Kidney epithelial cell (primary cell): ENCODE data around the gene MVB12B. TPM values are rescaled to one million over a fixed set of nuclear protein-coding genes. Genes with fewer than 3 reads are reported as not detected.

Experiments
- DNase-seq: peaks from one replicate; pipeline ENCODE4 v3.0.0-alpha.2; 2010; ENCODE audit warnings: low read depth
- H3K27me3 ChIP-seq: 2 replicates; pipeline ENCODE4 v1.6.0; 2011; ENCODE audit warnings: low read length; ENCODE audit not compliant: control insufficient read depth, insufficient read depth
- H3K36me3 ChIP-seq: 2 replicates; pipeline ENCODE4 v1.5.1; 2011; ENCODE audit warnings: low read length; ENCODE audit not compliant: control insufficient read depth, insufficient read depth
- H3K4me3 ChIP-seq: 2 replicates; pipeline ENCODE4 v1.5.1; 2011; ENCODE audit warnings: low read depth, mild to moderate bottlenecking, control low read depth, low read length
- total RNA-seq: library from RNA; depleted of rRNA; stranded (reverse); fragments of >200 nt; gene quantifications from 2 replicates; pipeline ENCODE4 v1.2.3, GENCODE V29; 2015
- TF ChIP-seq, protein P1 (sequence below): IDR thresholded peaks from 2 replicates; pipeline ENCODE4 v1.5.1; 2011; ENCODE audit warnings: mild to moderate bottlenecking, moderate library complexity, low read length, control low read depth, inconsistent platforms; ENCODE audit not compliant: insufficient read depth, poor library complexity, severe bottlenecking

Gene MVB12B
- total RNA-seq, 1 donor from 2014 or later: 13.1 TPM

DNA sequence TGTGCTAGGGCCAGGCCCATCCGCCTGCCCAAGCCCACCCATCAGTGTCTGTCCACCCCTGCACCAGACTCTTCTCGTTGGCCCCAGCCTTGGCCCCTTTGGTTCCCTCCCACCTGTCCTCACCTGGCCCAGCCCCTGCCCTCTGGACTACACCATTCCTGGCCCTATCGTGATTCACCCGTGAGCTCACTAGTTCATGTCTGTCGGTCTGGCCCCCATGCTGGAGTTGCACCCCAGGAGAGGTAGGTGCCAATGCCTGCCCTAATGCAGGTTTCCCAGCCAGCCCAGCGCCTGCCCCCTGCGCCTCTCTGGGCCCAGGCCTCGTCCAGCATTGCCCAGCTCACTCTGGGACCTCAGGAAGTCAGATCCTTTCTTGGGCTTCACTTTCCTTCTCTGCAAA is 171.7 kb downstream of the MVB12B start:
- Histone ChIP-seq H3K27me3 (peaks cover 13% of the 10 kb centered on the region), H3K4me3 (no peak overlapping the region), H3K36me3 (no peaks in the 10 kb centered on the region)
- TF ChIP-seq, protein P1, sequence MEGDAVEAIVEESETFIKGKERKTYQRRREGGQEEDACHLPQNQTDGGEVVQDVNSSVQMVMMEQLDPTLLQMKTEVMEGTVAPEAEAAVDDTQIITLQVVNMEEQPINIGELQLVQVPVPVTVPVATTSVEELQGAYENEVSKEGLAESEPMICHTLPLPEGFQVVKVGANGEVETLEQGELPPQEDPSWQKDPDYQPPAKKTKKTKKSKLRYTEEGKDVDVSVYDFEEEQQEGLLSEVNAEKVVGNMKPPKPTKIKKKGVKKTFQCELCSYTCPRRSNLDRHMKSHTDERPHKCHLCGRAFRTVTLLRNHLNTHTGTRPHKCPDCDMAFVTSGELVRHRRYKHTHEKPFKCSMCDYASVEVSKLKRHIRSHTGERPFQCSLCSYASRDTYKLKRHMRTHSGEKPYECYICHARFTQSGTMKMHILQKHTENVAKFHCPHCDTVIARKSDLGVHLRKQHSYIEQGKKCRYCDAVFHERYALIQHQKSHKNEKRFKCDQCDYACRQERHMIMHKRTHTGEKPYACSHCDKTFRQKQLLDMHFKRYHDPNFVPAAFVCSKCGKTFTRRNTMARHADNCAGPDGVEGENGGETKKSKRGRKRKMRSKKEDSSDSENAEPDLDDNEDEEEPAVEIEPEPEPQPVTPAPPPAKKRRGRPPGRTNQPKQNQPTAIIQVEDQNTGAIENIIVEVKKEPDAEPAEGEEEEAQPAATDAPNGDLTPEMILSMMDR: no peak
- DNase-seq: no peak

GRCh38 chr9:126499005-126499910 is 172.6 kb downstream of the MVB12B start:
- H3K36me3 ChIP-seq: no peaks in the 10 kb centered on the region
- H3K27me3 ChIP-seq: peaks cover 13% of the 10 kb centered on the region
- TF ChIP-seq, protein P1: peak; percentile 97
- peak overlapping the region; percentile 38 for H3K4me3 ChIP-seq
- no peak for DNase-seq

- H3K36me3 ChIP-seq: no peaks in the 10 kb centered on the region
- H3K4me3 ChIP-seq: peak overlapping the region; percentile 38
- H3K27me3 ChIP-seq: peaks cover 13% of the 10 kb centered on the region
- no peak for DNase-seq
- TF ChIP-seq, protein P1: no peak
These were observed 173.4 kb downstream of the MVB12B start for GRCh38 chr9:126499911-126500599.

DNA sequence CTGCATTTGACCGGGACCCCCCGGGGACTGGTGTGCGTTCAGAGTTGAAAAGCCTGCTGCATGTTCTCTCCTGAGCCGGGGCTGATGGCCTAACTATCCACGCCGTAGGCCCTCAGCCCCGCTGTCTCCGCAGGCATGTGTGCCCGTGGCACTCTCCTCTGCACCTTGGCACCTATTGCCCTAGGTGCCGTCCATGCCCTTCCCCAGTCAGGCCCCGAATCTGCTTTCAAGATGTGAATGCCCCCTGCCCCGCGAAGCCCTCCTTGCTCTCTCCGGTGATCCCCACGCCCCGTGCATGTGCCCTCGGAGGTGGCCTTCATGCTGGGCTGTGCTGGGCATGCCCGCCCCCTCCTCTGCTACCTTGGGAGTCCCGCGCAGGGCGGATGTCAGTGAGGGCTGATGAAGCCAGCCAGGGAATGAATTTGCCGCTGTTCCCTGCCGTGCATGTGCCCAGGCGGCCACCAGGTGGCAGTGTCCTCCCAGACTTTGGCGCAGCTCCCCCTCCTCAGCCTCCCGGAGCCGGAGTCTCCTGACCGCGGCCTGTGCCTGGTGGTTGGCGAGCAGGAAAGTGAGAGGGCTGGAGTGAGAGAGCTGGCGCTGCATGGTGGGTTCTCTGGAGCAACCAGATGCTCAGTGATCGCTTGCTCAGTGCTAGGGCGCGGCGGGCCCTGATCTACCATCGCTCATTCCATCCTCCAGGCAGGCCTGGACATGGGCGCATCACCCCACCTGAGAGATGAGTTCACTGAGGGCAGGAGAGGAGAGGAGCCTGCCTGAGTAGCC is 174.2 kb downstream of the MVB12B start:
- H3K36me3 ChIP-seq: no peaks in the 10 kb centered on the region
- TF ChIP-seq, protein P1: peak; percentile 95
- no peak overlapping the region for H3K4me3 ChIP-seq
- DNase-seq: peak; percentile 7
- H3K27me3 ChIP-seq: peaks cover 13% of the 10 kb centered on the region

- DNase-seq: no peak
- TF ChIP-seq, protein P1: no peak
- H3K36me3 ChIP-seq: no peaks in the 10 kb centered on the region
- H3K4me3 ChIP-seq: no peak overlapping the region
- H3K27me3 ChIP-seq: peaks cover 14% of the 10 kb centered on the region
These were observed 175.0 kb downstream of the MVB12B start for GRCh38 chr9:126501383-126502331.
